Measurements from ENCODE around the gene RPS19BP1. TPM values are rescaled to one million over a fixed set of nuclear protein-coding genes. Genes with fewer than 3 reads are reported as not detected.

RPS19BP1 gene
- 59.0 TPM for total RNA-seq
- long read RNA-seq, transcript RPS19BP1-201 (4 exons, 927 nt) = major isoform, 67 of 72 reads
- long read RNA-seq, partial matches to known transcripts = 2 of 72 reads
- long read RNA-seq, other reads (novel, unspliced or antisense) = 0 of 72 reads

- intact Hi-C loops (cut with DNase I) = no loop called here
- DNase-seq (peak; percentile 100), ATAC-seq (ENCODE audit: poor library complexity) (peak; percentile 92)
Observed at GRCh38 chr22:39532215-39533073, at the start of gene RPS19BP1. Gene RPS19BP1 (minus strand): TSS chr22:39532748. CDS start chr22:39532738, 10 bp downstream.

GRCh38 chr22:39581303-39581702 lies 48.8 kb upstream of the RPS19BP1 start:
- ATAC-seq (ENCODE audit: poor library complexity) = no peak
- no peak for DNase-seq
- intact Hi-C loops (cut with DNase I) = no loop called here

- DNase-seq (no peak), ATAC-seq (ENCODE audit: poor library complexity) (no peak)
- intact Hi-C loops (cut with DNase I) = no loop called here
Observed at GRCh38 chr22:39580795-39581194, 48.2 kb upstream of the RPS19BP1 start.

GRCh38 chr22:39580006-39580441 lies 47.5 kb upstream of the RPS19BP1 start:
- DNase-seq (no peak), ATAC-seq (ENCODE audit: poor library complexity) (no peak)
- intact Hi-C loops (cut with DNase I) = no loop called here

GRCh38 chr22:39577900-39578299 lies 45.4 kb upstream of the RPS19BP1 start:
- DNase-seq (no peak), ATAC-seq (ENCODE audit: poor library complexity) (no peak)
- intact Hi-C loops (cut with DNase I) = no loop called here

GRCh38 chr22:39577366-39577765 lies 44.8 kb upstream of the RPS19BP1 start:
- DNase-seq (no peak), ATAC-seq (ENCODE audit: poor library complexity) (no peak)
- intact Hi-C loops (cut with DNase I) = no loop called here

- intact Hi-C loops (cut with DNase I) = no loop called here
- no peak for ATAC-seq (ENCODE audit: poor library complexity)
- DNase-seq = no peak
Observed at GRCh38 chr22:39576027-39576426, 43.5 kb upstream of the RPS19BP1 start.

GRCh38 chr22:39575552-39575825 lies 42.9 kb upstream of the RPS19BP1 start:
- intact Hi-C loops (cut with DNase I) = no loop called here
- ATAC-seq (ENCODE audit: poor library complexity) (no peak), DNase-seq (no peak)

GRCh38 chr22:39574779-39575551 lies 42.4 kb upstream of the RPS19BP1 start:
- ATAC-seq (ENCODE audit: poor library complexity) = no peak
- no peak for DNase-seq
- intact Hi-C loops (cut with DNase I) = no loop called here

- ATAC-seq (ENCODE audit: poor library complexity) = no peak
- intact Hi-C loops (cut with DNase I) = no loop called here
Observed at GRCh38 chr22:39571538-39571937, 39.0 kb upstream of the RPS19BP1 start.

GRCh38 chr22:39570665-39571064 lies 38.1 kb upstream of the RPS19BP1 start, which contains the start of gene CACNA1I:
Gene CACNA1I (plus strand): TSS chr22:39570753. CDS start chr22:39570753, 0 bp downstream.
- intact Hi-C loops (cut with DNase I) = no loop called here
- ATAC-seq (ENCODE audit: poor library complexity) (no peak), DNase-seq (no peak)

More at GRCh38 chr22:39571538-39571937, 39.0 kb upstream of the RPS19BP1 start:
- DNase-seq = no peak

GRCh38 chr22:39570226-39570625 lies 37.7 kb upstream of the RPS19BP1 start:
- intact Hi-C loops (cut with DNase I) = no loop called here
- no peak for ATAC-seq (ENCODE audit: poor library complexity)
- DNase-seq = no peak

- intact Hi-C loops (cut with DNase I) = no loop called here
- DNase-seq (no peak), ATAC-seq (ENCODE audit: poor library complexity) (no peak)
Observed at GRCh38 chr22:39569066-39569465, 36.5 kb upstream of the RPS19BP1 start.

GRCh38 chr22:39568278-39568981 lies 35.9 kb upstream of the RPS19BP1 start:
- DNase-seq (no peak), ATAC-seq (ENCODE audit: poor library complexity) (no peak)
- intact Hi-C loops (cut with DNase I) = no loop called here

GRCh38 chr22:39567135-39567946 lies 34.8 kb upstream of the RPS19BP1 start:
- ATAC-seq (ENCODE audit: poor library complexity) (no peak), DNase-seq (no peak)
- intact Hi-C loops (cut with DNase I) = no loop called here

GRCh38 chr22:39565414-39565944 lies 32.9 kb upstream of the RPS19BP1 start:
- intact Hi-C loops (cut with DNase I) = no loop called here
- DNase-seq (no peak), ATAC-seq (ENCODE audit: poor library complexity) (no peak)

GRCh38 chr22:39563571-39564428 lies 31.3 kb upstream of the RPS19BP1 start:
- DNase-seq (no peak), ATAC-seq (ENCODE audit: poor library complexity) (no peak)
- intact Hi-C loops (cut with DNase I) = no loop called here

Measured in Right ventricle myocardium superior (tissue), 1 donor.